Measurements from ENCODE around the gene TAT. TPM values are rescaled to one million over a fixed set of nuclear protein-coding genes. Genes with fewer than 3 reads are reported as not detected.

TAT gene
- total RNA-seq, 1 donor from 2014 or later: not detected

DNA sequence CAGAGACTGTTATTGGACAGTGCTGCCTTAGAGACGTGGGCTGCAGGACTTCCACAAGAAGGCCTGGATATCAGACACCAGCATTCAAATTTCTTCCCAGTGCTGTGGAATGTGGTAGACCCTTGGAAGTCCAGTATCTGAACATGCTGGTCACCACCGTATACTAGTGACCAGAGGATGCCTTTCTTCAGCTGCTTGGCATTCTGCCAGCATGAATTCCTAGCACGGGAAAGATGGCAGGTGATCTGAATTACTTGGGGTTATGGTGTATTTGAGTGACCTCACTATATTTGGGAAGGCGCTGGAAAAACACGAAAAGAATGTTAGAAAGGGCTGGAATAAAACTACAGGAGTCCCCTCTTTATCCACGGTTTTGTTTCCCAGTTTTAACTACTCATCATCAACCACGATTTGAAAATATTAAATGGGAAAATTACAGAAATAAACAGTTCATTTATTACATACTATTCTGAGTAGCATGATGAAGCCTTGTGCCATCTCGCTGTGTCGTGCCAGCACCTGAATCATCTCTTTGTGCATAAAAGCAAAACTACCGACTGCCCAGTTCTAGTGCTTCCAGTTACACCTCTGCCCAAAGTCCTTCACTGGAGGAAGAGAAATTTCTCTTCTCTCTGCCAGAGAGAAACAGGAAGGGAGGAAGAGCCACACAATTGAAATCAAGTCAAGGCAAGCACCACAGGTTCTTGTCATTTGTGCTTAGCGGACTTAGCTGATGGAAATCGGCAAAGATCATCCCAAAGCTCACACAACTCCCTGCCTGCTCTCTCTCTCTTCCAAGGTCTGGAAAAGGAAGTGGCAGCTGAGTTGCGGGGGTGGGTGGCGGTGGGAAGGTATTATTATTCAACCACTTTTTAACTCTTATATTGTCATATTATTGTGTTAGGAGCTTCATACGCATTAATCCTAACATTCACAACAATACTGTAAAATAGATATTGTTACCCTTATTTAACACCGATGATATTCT is 52.0 kb downstream of the TAT start:
- no peak overlapping the region for H3K4me3 Mint-ChIP-seq
- TF ChIP-seq, protein P1, sequence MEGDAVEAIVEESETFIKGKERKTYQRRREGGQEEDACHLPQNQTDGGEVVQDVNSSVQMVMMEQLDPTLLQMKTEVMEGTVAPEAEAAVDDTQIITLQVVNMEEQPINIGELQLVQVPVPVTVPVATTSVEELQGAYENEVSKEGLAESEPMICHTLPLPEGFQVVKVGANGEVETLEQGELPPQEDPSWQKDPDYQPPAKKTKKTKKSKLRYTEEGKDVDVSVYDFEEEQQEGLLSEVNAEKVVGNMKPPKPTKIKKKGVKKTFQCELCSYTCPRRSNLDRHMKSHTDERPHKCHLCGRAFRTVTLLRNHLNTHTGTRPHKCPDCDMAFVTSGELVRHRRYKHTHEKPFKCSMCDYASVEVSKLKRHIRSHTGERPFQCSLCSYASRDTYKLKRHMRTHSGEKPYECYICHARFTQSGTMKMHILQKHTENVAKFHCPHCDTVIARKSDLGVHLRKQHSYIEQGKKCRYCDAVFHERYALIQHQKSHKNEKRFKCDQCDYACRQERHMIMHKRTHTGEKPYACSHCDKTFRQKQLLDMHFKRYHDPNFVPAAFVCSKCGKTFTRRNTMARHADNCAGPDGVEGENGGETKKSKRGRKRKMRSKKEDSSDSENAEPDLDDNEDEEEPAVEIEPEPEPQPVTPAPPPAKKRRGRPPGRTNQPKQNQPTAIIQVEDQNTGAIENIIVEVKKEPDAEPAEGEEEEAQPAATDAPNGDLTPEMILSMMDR (conservative IDR thresholded peaks at IDR 0.05): no peak
- no peaks in the 10 kb centered on the region for H3K36me3 Mint-ChIP-seq (ENCODE audit: low read depth)
- no peak overlapping the region for H3K27ac Mint-ChIP-seq (ENCODE audit: unreplicated experiment)
- no peaks in the 10 kb centered on the region for H3K4me1 Mint-ChIP-seq
- DNase-seq (ENCODE audit: low read depth, low spot score): no peak
- peaks cover 79% of the 10 kb centered on the region for H3K27me3 Mint-ChIP-seq (ENCODE audit: low read depth)
- H3K9me3 Mint-ChIP-seq: no peaks in the 10 kb centered on the region

DNA sequence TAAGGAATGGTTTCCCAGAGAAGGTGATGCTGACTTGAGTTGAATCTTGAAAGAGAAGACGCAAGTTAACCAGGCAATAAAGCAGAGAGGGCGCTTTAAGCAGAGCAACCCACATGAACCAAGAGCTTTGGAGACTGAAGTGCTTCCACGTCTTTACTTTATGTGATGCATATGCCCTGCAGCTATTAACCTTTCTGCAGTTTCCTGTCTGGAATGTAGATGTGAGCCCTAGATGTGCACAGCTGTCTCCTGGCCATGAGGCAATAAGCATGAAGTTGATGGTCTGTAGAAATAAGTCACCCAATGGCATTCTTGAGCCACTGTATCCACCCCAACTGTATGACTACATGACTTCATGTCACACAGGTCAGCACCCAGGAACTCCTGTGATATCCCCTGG is 56.3 kb downstream of the TAT start:
- no peak overlapping the region for H3K27ac Mint-ChIP-seq (ENCODE audit: unreplicated experiment)
- H3K36me3 Mint-ChIP-seq (ENCODE audit: low read depth): no peaks in the 10 kb centered on the region
- H3K27me3 Mint-ChIP-seq (ENCODE audit: low read depth): peaks cover 42% of the 10 kb centered on the region
- no peaks in the 10 kb centered on the region for H3K9me3 Mint-ChIP-seq
- H3K4me1 Mint-ChIP-seq: no peaks in the 10 kb centered on the region
- no peak for DNase-seq (ENCODE audit: low read depth, low spot score)
- TF ChIP-seq, protein P1 (conservative IDR thresholded peaks at IDR 0.05): no peak
- no peak overlapping the region for H3K4me3 Mint-ChIP-seq

Other genes with a start within 250 kb of the TAT start
- not detected in 2 replicates for gene CALB2, start 218.4 kb downstream of the TAT start, total RNA-seq
- gene TLE7, start 135.0 kb downstream of the TAT start, total RNA-seq: not detected in 2 replicates
- gene ZNF23, start 114.8 kb downstream of the TAT start, total RNA-seq: 14.2 and 14.3 TPM in 2 replicates
- 6.4 and 7.4 TPM in 2 replicates for gene ZNF19, start 87.8 kb downstream of the TAT start, total RNA-seq
- not detected in 2 replicates for gene CHST4, start 50.7 kb downstream of the TAT start, total RNA-seq
- not detected in 2 replicates for gene MARVELD3, start 49.1 kb upstream of the TAT start, total RNA-seq
- 16.2 and 18.7 TPM in 2 replicates for gene PHLPP2, start 147.6 kb upstream of the TAT start, total RNA-seq
- 95.9 and 98.6 TPM in 2 replicates for gene AP1G1, start 231.7 kb upstream of the TAT start, total RNA-seq